K562 (cell line): ENCODE data around the gene SPOCD1. TPM values are rescaled to one million over a fixed set of nuclear protein-coding genes. Genes with fewer than 3 reads are reported as not detected.

Experiments
- ATAC-seq: fragments of 200-7000 bp; cut with Tn5 transposase; 3 replicates; pipeline ENCODE4 v1.9.1; 2020; ENCODE audit warnings: moderate library complexity
- BruUV-seq: library from RNA; stranded (reverse); fragments of 400-500 nt; replicated peaks from 2 replicates; lab custom pipeline; 2021; lab: Mats Ljungman, UMichigan
- CTCF ChIA-PET: fragments of 300-600 bp; formaldehyde crosslinking; extraction: SDS; loops from one replicate; lab custom pipeline; 2021; ENCODE audit warnings: low intra/inter-chr PET ratio; lab: Yijun Ruan, JAX
- POLR2A ChIA-PET: fragments of 300-600, 350-650 bp; sonication (Branson Sonifier 250); formaldehyde crosslinking; extraction: SDS; loops from one replicate; lab custom pipeline; 2021; ENCODE audit warnings: antibody characterized with exemption, inconsistent platforms; lab: Yijun Ruan, JAX
- DNase-seq, 4 experiments: peaks; one replicate each; pipeline versions ENCODE4 v3.0.0 to v3.0.0-alpha.2; 2011 to 2018; ENCODE audit warnings: low spot score in 3 of 4, mixed read lengths in 3 of 4; ENCODE audit errors: extremely low read depth in 1 of 4
- FAIRE-seq: peaks from 2 replicates; lab custom pipeline; 2011; peaks lifted over from hg19 to GRCh38; lab: Jason Lieb, UNC
- H2AFZ ChIP-seq: 2 replicates; pipeline ENCODE4 v1.6.0; 2011; ENCODE audit warnings: low read depth, low read length, control low read depth, inconsistent platforms
- H3K27ac ChIP-seq: fragments of 200-600 bp; 3 replicates; pipeline ENCODE4 v1.8.0; 2011; ENCODE audit warnings: low read depth, mild to moderate bottlenecking, control low read depth, inconsistent platforms, low read length, moderate library complexity, mixed read lengths; ENCODE audit errors: extremely low read depth
- H3K27me3 ChIP-seq, 2 experiments: fragments of 300-600 bp in 1 of 2; 2 replicates in 1 of 2; 3 replicates in 1 of 2; pipeline versions ENCODE4 v1.6.0 to v1.8.0; 2011; ENCODE audit warnings: inconsistent platforms in 2 of 2, low read length in 2 of 2, mild to moderate bottlenecking in 1 of 2, mixed read lengths in 1 of 2, moderate library complexity in 1 of 2; ENCODE audit not compliant: control insufficient read depth in 2 of 2, insufficient read depth in 2 of 2
- H3K36me3 ChIP-seq: fragments of 300-600 bp; 3 replicates; pipeline ENCODE4 v1.8.0; 2011; ENCODE audit warnings: mild to moderate bottlenecking, low read length, inconsistent platforms; ENCODE audit not compliant: control insufficient read depth, insufficient read depth
- H3K4me1 ChIP-seq, 2 experiments: fragments of 200-600 bp in 1 of 2; replicated peaks in 1 of 2; 2 replicates in 1 of 2; 3 replicates in 1 of 2; pipeline versions ENCODE4 v1.5.1 to v1.8.0; 2011; ENCODE audit warnings: inconsistent platforms in 2 of 2, low read length in 2 of 2, mild to moderate bottlenecking in 1 of 2, mixed read lengths in 1 of 2, moderate library complexity in 1 of 2; ENCODE audit not compliant: control insufficient read depth in 2 of 2, insufficient read depth in 2 of 2
- H3K4me2 ChIP-seq: 2 replicates; pipeline ENCODE4 v1.6.1; 2011; ENCODE audit warnings: low read length, control low read depth, inconsistent platforms, mixed read lengths; ENCODE audit not compliant: insufficient read depth
- H3K4me3 ChIP-seq: fragments of 200-600 bp; sonication (generic), shearing (Covaris generic); 2 replicates; pipeline ENCODE4 v1.5.1; 2016; ENCODE audit warnings: control low read depth, inconsistent platforms
- H3K79me2 ChIP-seq: fragments of 200-600 bp; 3 replicates; pipeline ENCODE4 v1.8.0; 2011; ENCODE audit warnings: low read length, inconsistent platforms; ENCODE audit not compliant: control insufficient read depth, insufficient read depth
- H3K9ac ChIP-seq, 2 experiments: 2 replicates each; pipeline versions ENCODE4 v1.6.0 to v1.6.1; 2011; ENCODE audit warnings: low read depth in 2 of 2, low read length in 2 of 2, control low read depth in 1 of 2, inconsistent platforms in 1 of 2, mild to moderate bottlenecking in 1 of 2, mixed read lengths in 1 of 2; ENCODE audit not compliant: insufficient read depth in 1 of 2
- H3K9me1 ChIP-seq: one replicate; pipeline ENCODE4 v1.6.0; 2011; ENCODE audit warnings: inconsistent platforms, mild to moderate bottlenecking, low read length, moderate library complexity; ENCODE audit not compliant: control insufficient read depth, insufficient read depth
- H3K9me3 ChIP-seq: replicated peaks from 2 replicates; pipeline ENCODE4 v1.5.1; 2011; ENCODE audit warnings: low read depth, low read length, inconsistent platforms; ENCODE audit not compliant: control insufficient read depth, insufficient read depth
- H4K20me1 ChIP-seq: replicated peaks from 2 replicates; pipeline ENCODE4 v1.6.1; 2011; ENCODE audit warnings: low read length, inconsistent platforms, mixed read lengths; ENCODE audit not compliant: control insufficient read depth, insufficient read depth
- CTBP1 ChIP-seq: fragments of 450-650 bp; IDR thresholded peaks from 2 replicates; pipeline ENCODE4 v1.6.1; 2016; ENCODE audit warnings: borderline replicate concordance
- CTCF ChIP-seq, 3 experiments: IDR thresholded peaks in 2 of 3; conservative IDR thresholded peaks in 1 of 3; 2 replicates each; pipeline ENCODE4 v1.5.1; 2011 to 2012; ENCODE audit warnings: low read length in 3 of 3, mild to moderate bottlenecking in 3 of 3, control low read depth in 2 of 3, improper control_type of control experiment in 1 of 3, inconsistent platforms in 1 of 3, low read depth in 1 of 3, mixed read lengths in 1 of 3, moderate library complexity in 1 of 3; ENCODE audit not compliant: insufficient read depth in 2 of 3
- CXXC5 ChIP-seq: fragments of 250-450 bp; sonication (Bioruptor Pico); IDR thresholded peaks from 2 replicates; pipeline ENCODE4 v1.8.0; 2022; ENCODE audit warnings: inconsistent platforms, mild to moderate bottlenecking, moderate library complexity
- DMBX1 ChIP-seq: fragments of 250-450 bp; sonication (Bioruptor Pico); IDR thresholded peaks from 2 replicates; pipeline ENCODE4 v1.8.0; 2022; ENCODE audit warnings: inconsistent platforms, mild to moderate bottlenecking, moderate library complexity, borderline replicate concordance
- E2F6 ChIP-seq, 2 experiments: IDR thresholded peaks; 2 replicates each; pipeline ENCODE4 v1.6.1; 2011; ENCODE audit warnings: borderline replicate concordance in 1 of 2, control low read depth in 1 of 2, low read depth in 1 of 2, low read length in 1 of 2, mild to moderate bottlenecking in 1 of 2, mixed read lengths in 1 of 2, moderate library complexity in 1 of 2; ENCODE audit not compliant: insufficient read depth in 1 of 2, insufficient read length in 1 of 2, poor library complexity in 1 of 2, severe bottlenecking in 1 of 2; ENCODE audit errors: extremely low read depth in 1 of 2
- FIP1L1 ChIP-seq: fragments of 200-400 bp; formaldehyde crosslinking; IDR thresholded peaks from 2 replicates; pipeline ENCODE4 v1.6.1; 2018; ENCODE audit warnings: mild to moderate bottlenecking, low read depth, low read length; ENCODE audit not compliant: poor library complexity, severe bottlenecking
- GATA2 ChIP-seq: sonication (generic); formaldehyde crosslinking; IDR thresholded peaks from 2 replicates; pipeline ENCODE4 v1.4.0; 2020; ENCODE audit warnings: mild to moderate bottlenecking, missing genetic modification reagents
- GATAD2A ChIP-seq: fragments of 450-650 bp; IDR thresholded peaks from 2 replicates; pipeline ENCODE4 v1.6.1; 2017
- MAX ChIP-seq: sonication (generic); formaldehyde crosslinking; IDR thresholded peaks from 2 replicates; pipeline ENCODE4 v1.9.0; 2022; ENCODE audit warnings: mild to moderate bottlenecking, missing genetic modification reagents
- NRF1 ChIP-seq, 2 experiments: fragments of 450-650 bp; IDR thresholded peaks in 1 of 2; conservative IDR thresholded peaks in 1 of 2; 2 replicates each; pipeline ENCODE4 v1.6.1; 2014; ENCODE audit warnings: mild to moderate bottlenecking in 2 of 2
- POLR2A ChIP-seq: fragments of 450-650 bp; conservative IDR thresholded peaks from 2 replicates; pipeline ENCODE4 v1.6.1; 2016
- RB1 ChIP-seq: fragments of 450-650 bp; IDR thresholded peaks from 2 replicates; pipeline ENCODE4 v1.6.1; 2017; ENCODE audit warnings: low read depth, mild to moderate bottlenecking
- VEZF1 ChIP-seq: fragments of 200-800 bp; sonication (Bioruptor generic); IDR thresholded peaks from 2 replicates; pipeline ENCODE4 v1.6.1; 2017; ENCODE audit warnings: missing genetic modification characterization, missing compliant biosample characterization
- ZC3H4 ChIP-seq: sonication (generic); formaldehyde crosslinking; IDR thresholded peaks from 2 replicates; pipeline ENCODE4 v1.9.0; 2021; ENCODE audit warnings: missing genetic modification reagents, borderline replicate concordance
- WGBS: fragments of 100-300 bp; shearing (Covaris generic); methylation state at CpG from one replicate; pipeline ENCODE4 v1.1.6; 2016; ENCODE audit warnings: low coverage, mixed read lengths; ENCODE audit not compliant: insufficient coverage; ENCODE audit errors: missing lambda C conversion rate; 5-methylcytosine and 5-hydroxymethylcytosine counted together
- in situ Hi-C: fragments of 300-500 bp; cut with MboI; formaldehyde crosslinking; loops from 4 replicates; pipeline ENCODE4 v1.15.0; 2018; ENCODE audit warnings: inconsistent platforms, mixed read lengths
- intact Hi-C: fragments of 100-400 bp; cut with micrococcal nuclease; formaldehyde crosslinking; loops from 2 replicates; pipeline ENCODE4 v1.14.2; 2022
- polyA plus RNA-seq, 8 experiments: library from polyadenylated mRNA; depleted of rRNA in 4 of 8; stranded (reverse) in 5 of 8; unstranded in 3 of 8; fragments of >200 nt; fragmentation: Nextera tagmentation in 2 of 8; fragmentation: Illumina TruSeq in 1 of 8; extraction: Ambion mirVana in 2 of 8; extraction: Trizol in 1 of 8; gene quantifications; 2 replicates each; pipeline versions ENCODE4 v1.2.1 to v1.2.3, GENCODE V29; 2011 to 2014; ENCODE audit warnings: inconsistent platforms in 1 of 8, missing spikeins in 1 of 8
- total RNA-seq, 7 experiments: library from RNA; depleted of rRNA in 6 of 7; stranded (reverse); fragments of >200 nt in 6 of 7; fragmentation: Illumina TruSeq in 2 of 7; extraction: Trizol in 2 of 7; gene quantifications; 2 replicates each; pipeline versions ENCODE4 v1.2.1 to v1.2.3, GENCODE V29; 2011 to 2021; ENCODE audit warnings: low replicate concordance in 1 of 7

SPOCD1 gene
- total and polyA plus RNA-seq, 9 of the 15 experiments (the other 6 are each of a cell fraction or from before 2014, with no cell fraction given) = 0.03 to 0.71 (median 0.26) TPM; not detected in 1

- peaks cover 20 to 36% of the 10 kb centered on the region in 2 experiments for H3K4me1 ChIP-seq
- no peaks in the 10 kb centered on the region for H3K9me1 ChIP-seq
- POLR2A ChIA-PET = no interaction called here
- intact Hi-C loops (loop anchor here (1.0 kb wide), 1 partner anchor 25 kb away; no protein-coding TSS in a partner anchor), in situ Hi-C loops (no loop called here)
- H3K4me3 ChIP-seq = peak within 1 kb of the TSS; percentile 36
- DNase-seq (peak in 3 of 4 experiments; percentile 74 to 89 (median 88)), ATAC-seq (peak; percentile 59), FAIRE-seq (no peak)
- no peak within 1 kb of the TSS; the same call in 2 of the 3 replicates for H3K27ac ChIP-seq
- H2AFZ ChIP-seq = peak within 1 kb of the TSS; percentile 58; the same call in 1 of the 2 replicates
- CTCF ChIA-PET = interaction anchor here (0.6 to 2.1 kb wide), 6 partner anchors 25 to 302 kb away, joined by 4 to 48 read pairs (median 6); no protein-coding TSS in a partner anchor
- peaks cover 50% of the 10 kb centered on the region for H4K20me1 ChIP-seq
- no peaks in the 10 kb centered on the region for H3K79me2 ChIP-seq
- peak within 1 kb of the TSS; percentile 66 for H3K4me2 ChIP-seq
- BruUV-seq = no TSS peak
- H3K36me3 ChIP-seq = no peaks in the 10 kb centered on the region
- H3K9ac ChIP-seq = peak within 1 kb of the TSS in 1 of 2 experiments; percentile 47; a peak in 1 of 4 replicates
- peaks cover 41 to 69% of the 10 kb centered on the region in 2 experiments for H3K27me3 ChIP-seq
- WGBS = 6% methylated on average over 35 of the region's 59 CpGs
- H3K9me3 ChIP-seq = no peaks in the 10 kb centered on the region
- TF ChIP-seq MAX = peak; percentile 43
- peak; percentile 56; the same call in 1 of the 2 replicates for TF ChIP-seq RB1
- 0 out of 2 replicates have a peak, but pooled peaks have one; percentile 10 for TF ChIP-seq CTBP1
- peak; percentile 10 for TF ChIP-seq FIP1L1
- no peak for TF ChIP-seq DMBX1 (CRISPR knock-in tag)
- no peak for TF ChIP-seq GATA2
- peak; percentile 43; the same call in 1 of the 2 replicates for TF ChIP-seq CXXC5 (CRISPR knock-in tag)
- TF ChIP-seq GATAD2A = no peak
- peak in 1 of 3 experiments; percentile 36; a peak in 2 of 6 replicates for TF ChIP-seq CTCF (IDR thresholded peaks at IDR 0.05 in 2 of 3, conservative IDR thresholded peaks at IDR 0.05 in 1 of 3; ENCODE audit: insufficient read depth in 2 of 3, low read depth in 1 of 3, low read length in 3 of 3)
- peak; percentile 67 for TF ChIP-seq VEZF1 (CRISPR knock-in tag)
- TF ChIP-seq ZC3H4 = peak; percentile 63; the same call in 1 of the 2 replicates
- no peak for TF ChIP-seq POLR2A
- TF ChIP-seq E2F6 (IDR thresholded peaks at IDR 0.05; ENCODE audit: borderline replicate concordance in 1 of 2, extremely low read depth in 1 of 2, insufficient read depth in 1 of 2, insufficient read length in 1 of 2, low read depth in 1 of 2, low read length in 1 of 2, poor library complexity in 1 of 2, severe bottlenecking in 1 of 2) = peak; percentile 29 to 52
- TF ChIP-seq NRF1 (conservative IDR thresholded peaks at IDR 0.05 in 1 of 2, IDR thresholded peaks at IDR 0.05 in 1 of 2) = peak in 1 of 2 experiments; percentile 31; a peak in 2 of 4 replicates
Measured at GRCh38 chr1:31764312-31765040, 51.3 kb downstream of the SPOCD1 start, which contains the start of gene ADGRB2. TSS of gene ADGRB2 (minus strand) at chr1:31764340. CDS start at chr1:31757221, 7,119 bp downstream.
